RPMI7951 (cell line): ENCODE measurements around the gene ADGRA1. TPM values are rescaled to one million over a fixed set of nuclear protein-coding genes. Genes with fewer than 3 reads are reported as not detected.

ENCODE experiments used
- DNase-seq: peaks from one replicate; pipeline ENCODE4 v3.0.0-alpha.2; 2012; ENCODE audit warnings: low read depth
- total RNA-seq: library from RNA; depleted of rRNA; stranded (reverse); fragments of >200 nt; shearing (Covaris generic); gene quantifications from 2 replicates; pipeline ENCODE4 v1.2.3, GENCODE V29; 2014; rRNA removed

ADGRA1 gene
- total RNA-seq, 1 experiment from 2014 or later = not detected

GRCh38 chr10:133178357-133179127, 90.8 kb downstream of the ADGRA1 start:
- DNase-seq = no peak

- DNase-seq = no peak
Observed at GRCh38 chr10:133179128-133179520, 91.4 kb downstream of the ADGRA1 start.

GRCh38 chr10:133179651-133180050, 91.9 kb downstream of the ADGRA1 start:
- no peak for DNase-seq

- DNase-seq = no peak
Observed at GRCh38 chr10:133180192-133180964, 92.7 kb downstream of the ADGRA1 start.

GRCh38 chr10:133180965-133181639, 93.4 kb downstream of the ADGRA1 start:
- no peak for DNase-seq

Other genes with a start within 250 kb of the ADGRA1 start
- not detected in 2 replicates for gene CFAP46, start 145.4 kb upstream of the ADGRA1 start, total RNA-seq
- not detected in 2 replicates for gene KNDC1, start 72.3 kb downstream of the ADGRA1 start, total RNA-seq
- gene UTF1, start 142.3 kb downstream of the ADGRA1 start, total RNA-seq = not detected in 2 replicates
- not detected in 2 replicates for gene VENTX, start 149.9 kb downstream of the ADGRA1 start, total RNA-seq
- 3.8 and 6.3 TPM in 2 replicates for gene ADAM8, start 188.9 kb downstream of the ADGRA1 start, total RNA-seq
- gene TUBGCP2, start 220.9 kb downstream of the ADGRA1 start, total RNA-seq = 42.0 and 43.3 TPM in 2 replicates
- gene ZNF511, start 221.0 kb downstream of the ADGRA1 start, total RNA-seq = 33.9 and 57.6 TPM in 2 replicates
- gene CALY, start 249.0 kb downstream of the ADGRA1 start, total RNA-seq = not detected in 2 replicates